GM19397 (cell line): ENCODE data around the gene AHR.
"Not testable (repeated sequence)": the region's sequence is repeated elsewhere in the genome, so short reads cannot be mapped to it uniquely, and the experiment has no call there.

ENCODE experiments used
- ATAC-seq: cut with Tn5 transposase; IDR thresholded peaks from one replicate; pipeline ENCODE4 v1.9.1; 2021; ENCODE audit warnings: mild to moderate bottlenecking, moderate library complexity; ENCODE audit not compliant: unreplicated experiment

Gene AHR

GRCh38 chr7:17371671-17372524, 73.4 kb downstream of the AHR start:
- no peak for ATAC-seq

GRCh38 chr7:17374157-17374556, 75.7 kb downstream of the AHR start:
- no peak for ATAC-seq

- no peak for ATAC-seq
These were observed 76.2 kb downstream of the AHR start for GRCh38 chr7:17374654-17375053.

- no peak for ATAC-seq
These were observed 78.1 kb downstream of the AHR start for GRCh38 chr7:17376595-17376994.

- no peak for ATAC-seq
These were observed 82.5 kb downstream of the AHR start for GRCh38 chr7:17380736-17381662.

GRCh38 chr7:17382408-17383354, 84.2 kb downstream of the AHR start:
- ATAC-seq = peak; percentile 51

GRCh38 chr7:17384400-17384799, 85.9 kb downstream of the AHR start:
- ATAC-seq = no peak

GRCh38 chr7:17385612-17386011, 87.2 kb downstream of the AHR start:
- no peak for ATAC-seq

GRCh38 chr7:17390392-17390791, 91.9 kb downstream of the AHR start:
- ATAC-seq = no peak

- ATAC-seq = no peak
These were observed 92.9 kb downstream of the AHR start for GRCh38 chr7:17391366-17391765.

- ATAC-seq = no peak
These were observed 94.4 kb downstream of the AHR start for GRCh38 chr7:17392846-17393245.

- ATAC-seq = not testable (repeated sequence)
These were observed 96.1 kb downstream of the AHR start for GRCh38 chr7:17394563-17394962.
